ENCODE data around the gene SSB. TPM values are rescaled to one million over a fixed set of nuclear protein-coding genes. Genes with fewer than 3 reads are reported as not detected.

SSB gene
- total and polyA plus RNA-seq, 2 of the 4 experiments (the other 2 are of a cell fraction), result 41.2 to 75.5 TPM

Other genes starting within 250 kb of the SSB start
- gene FASTKD1, start 225.0 kb upstream of the SSB start, total RNA-seq (2012; rRNA removed), result 11.5 and 16.9 TPM in 2 replicates
- gene FASTKD1, start 225.0 kb upstream of the SSB start, polyA plus RNA-seq (2012; rRNA removed), result 8.2 and 11.4 TPM in 2 replicates
- 10.4 and 30.8 TPM in 2 replicates for gene PPIG, start 214.5 kb upstream of the SSB start, total RNA-seq (2012; rRNA removed)
- gene PPIG, start 214.5 kb upstream of the SSB start, polyA plus RNA-seq (2012; rRNA removed), result 16.7 TPM in 2 replicates
- not detected in 2 replicates for gene CFAP210, start 104.5 kb upstream of the SSB start, total RNA-seq (2012; rRNA removed)
- gene CFAP210, start 104.5 kb upstream of the SSB start, polyA plus RNA-seq (2012; rRNA removed), result not detected in 2 replicates
- gene PHOSPHO2, start 104.4 kb upstream of the SSB start, total RNA-seq (2012; rRNA removed), result 0.54 and 0.56 TPM in 2 replicates
- gene PHOSPHO2, start 104.4 kb upstream of the SSB start, polyA plus RNA-seq (2012; rRNA removed), result 0.46 and 0.48 TPM in 2 replicates
- 6.3 and 6.4 TPM in 2 replicates for gene KLHL23, start 65.0 kb upstream of the SSB start, total RNA-seq (2012; rRNA removed)
- gene KLHL23, start 65.0 kb upstream of the SSB start, polyA plus RNA-seq (2012; rRNA removed), result 2.1 and 2.6 TPM in 2 replicates
- 49.8 and 81.9 TPM in 2 replicates for gene METTL5, start 26.0 kb downstream of the SSB start, total RNA-seq (2012; rRNA removed)
- 31.7 and 38.3 TPM in 2 replicates for gene METTL5, start 26.0 kb downstream of the SSB start, polyA plus RNA-seq (2012; rRNA removed)
- 33.9 and 51.9 TPM in 2 replicates for gene UBR3, start 28.6 kb downstream of the SSB start, total RNA-seq (2012; rRNA removed)
- 7.3 and 10.0 TPM in 2 replicates for gene UBR3, start 28.6 kb downstream of the SSB start, polyA plus RNA-seq (2012; rRNA removed)

Data from IMR-90 (cell line).